ENCODE results near the gene ZNF670.

The ZNF670 gene

DNA sequence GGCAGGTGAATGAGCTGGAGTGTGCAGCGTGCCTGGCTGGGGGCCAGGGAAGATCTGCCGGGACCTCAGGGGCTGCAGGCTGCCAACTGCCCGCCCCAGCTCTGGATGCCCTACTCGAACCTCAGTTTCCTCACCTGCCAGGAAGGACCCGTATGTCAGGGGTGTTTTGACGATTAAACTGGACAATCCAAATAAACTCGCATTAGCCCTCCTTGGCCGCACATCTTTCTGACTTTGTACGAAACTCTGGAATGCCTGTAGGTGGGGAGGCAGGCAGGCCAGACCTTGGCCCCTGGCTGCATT, 33.8 kb upstream of the ZNF670 start:
- FAIRE-seq (no peak), DNase-seq (ENCODE audit: insufficient read length, low spot score) (no peak)
- no peak for TF ChIP-seq POLR2A (IDR thresholded peaks at IDR 0.05; ENCODE audit: low read depth, low read length)

DNA sequence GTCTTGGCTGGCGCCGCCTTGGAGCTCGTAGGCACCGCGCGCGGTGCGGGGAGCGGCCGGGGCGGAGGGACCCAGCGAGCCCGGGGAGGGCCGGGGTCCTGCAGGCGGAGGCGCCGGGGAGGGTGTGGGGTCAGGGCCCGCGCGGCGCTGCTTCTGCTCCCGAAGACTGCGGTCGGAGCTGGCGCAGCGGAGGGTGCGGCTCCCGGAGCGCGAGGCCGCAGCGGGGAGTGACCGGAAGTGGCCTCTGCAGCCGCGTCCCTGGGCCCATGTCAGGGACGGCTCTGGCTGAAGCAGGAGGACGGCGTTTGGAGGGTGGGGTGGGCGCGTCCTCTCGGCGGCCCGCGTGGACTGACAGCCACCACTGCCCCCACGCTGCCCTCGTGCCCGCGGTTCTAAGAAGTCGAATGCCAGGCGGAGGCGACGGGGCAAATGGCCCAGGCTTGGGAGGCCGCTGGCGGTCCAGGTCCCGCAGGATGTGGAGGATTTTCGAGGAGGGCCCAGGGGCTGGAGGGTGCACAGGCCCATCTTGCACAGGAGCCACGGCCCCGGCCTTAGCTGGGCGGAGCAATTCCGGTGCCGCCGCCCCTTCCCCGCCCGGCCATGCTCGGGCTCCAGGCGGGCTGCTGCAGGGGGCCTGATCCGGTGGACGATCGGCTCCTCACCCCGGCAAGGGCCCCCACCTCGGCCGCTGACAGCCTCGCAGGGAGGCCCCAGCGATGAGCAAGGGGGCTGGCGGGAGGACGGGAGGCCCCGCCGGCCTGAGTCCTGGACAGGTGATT, 33.3 kb upstream of the ZNF670 start:
- no peak for FAIRE-seq
- DNase-seq (ENCODE audit: insufficient read length, low spot score): peak; percentile 72
- TF ChIP-seq POLR2A (IDR thresholded peaks at IDR 0.05; ENCODE audit: low read depth, low read length): peak; percentile 74

DNA sequence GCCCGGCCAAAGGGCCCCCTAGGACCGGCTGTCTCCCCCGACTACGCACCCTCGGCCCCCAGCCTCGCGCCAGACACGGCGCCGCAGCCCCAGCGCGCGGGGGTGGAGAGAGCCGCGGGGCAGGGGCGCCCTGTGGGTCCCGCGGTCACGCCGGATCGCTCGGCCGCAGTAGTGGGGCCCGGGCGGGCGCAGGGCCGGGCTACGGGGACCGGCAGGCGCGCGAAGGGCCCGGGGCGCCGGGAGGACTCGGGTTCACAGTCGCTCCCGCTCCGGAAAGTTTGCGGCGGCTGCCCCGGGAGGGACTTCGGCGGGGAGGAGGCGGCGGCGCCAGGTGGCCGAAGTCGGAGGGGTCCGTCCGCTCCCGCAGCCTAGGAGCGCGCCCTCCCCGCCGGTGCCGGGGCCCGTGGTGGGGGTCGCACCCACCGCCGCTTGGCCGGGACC, 32.7 kb upstream of the ZNF670 start:
- no peak for FAIRE-seq
- no peak for TF ChIP-seq POLR2A (IDR thresholded peaks at IDR 0.05; ENCODE audit: low read depth, low read length)
- peak; percentile 38 for DNase-seq (ENCODE audit: insufficient read length, low spot score)

DNA sequence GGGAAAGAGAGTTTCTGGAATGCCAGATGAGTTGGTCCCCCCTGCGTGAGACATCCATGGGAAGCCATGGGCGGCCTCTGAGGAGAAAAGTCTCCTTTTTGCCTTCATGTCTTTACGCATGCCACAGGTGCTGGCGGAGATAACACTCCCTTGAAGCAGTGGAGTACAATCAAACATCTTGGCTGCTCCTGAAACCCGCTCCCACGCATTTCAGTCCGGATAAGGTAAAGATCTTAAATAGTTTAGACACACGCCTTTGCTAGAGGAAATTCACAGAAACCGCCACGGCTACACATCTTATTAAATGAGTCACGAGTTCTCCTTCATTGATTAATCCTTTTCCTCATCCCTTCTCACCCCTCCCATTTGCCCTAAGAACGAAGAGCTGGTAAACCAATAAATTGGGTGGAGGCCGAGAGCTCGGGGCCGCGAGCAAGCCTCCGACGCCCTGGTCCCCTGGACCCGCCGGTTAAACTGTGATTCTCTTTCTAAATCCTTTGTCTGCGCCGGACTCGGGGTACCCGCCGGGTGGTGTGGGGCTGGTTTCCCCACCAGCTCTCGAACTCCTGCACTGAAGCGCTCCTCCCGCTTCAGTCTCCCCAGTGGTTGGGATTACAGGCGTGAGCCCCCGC, 32.1 kb upstream of the ZNF670 start:
- FAIRE-seq (no peak), DNase-seq (ENCODE audit: insufficient read length, low spot score) (no peak)
- no peak for TF ChIP-seq POLR2A (IDR thresholded peaks at IDR 0.05; ENCODE audit: low read depth, low read length)

DNA sequence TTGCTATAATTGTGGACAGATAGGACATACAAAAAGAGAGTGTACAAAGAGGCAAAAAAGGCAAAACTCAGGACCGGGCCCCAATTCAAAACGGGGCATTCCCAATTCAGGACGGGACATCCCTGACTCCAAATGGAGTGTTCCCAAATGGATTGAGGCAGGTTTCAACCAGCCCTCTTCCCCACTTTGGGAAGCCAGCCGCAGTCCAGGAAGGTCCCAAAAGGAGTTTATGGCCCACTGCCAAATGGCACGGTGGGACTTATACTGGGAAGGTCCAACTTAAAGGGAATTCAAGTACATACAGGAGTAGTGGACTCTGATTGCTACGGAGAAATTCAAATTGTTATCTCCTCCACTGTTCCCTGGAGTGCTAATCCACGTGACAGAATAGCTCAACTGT, 29.1 kb upstream of the ZNF670 start:
- FAIRE-seq (no peak), DNase-seq (ENCODE audit: insufficient read length, low spot score) (no peak)
- no peak for TF ChIP-seq POLR2A (IDR thresholded peaks at IDR 0.05; ENCODE audit: low read depth, low read length)

DNA sequence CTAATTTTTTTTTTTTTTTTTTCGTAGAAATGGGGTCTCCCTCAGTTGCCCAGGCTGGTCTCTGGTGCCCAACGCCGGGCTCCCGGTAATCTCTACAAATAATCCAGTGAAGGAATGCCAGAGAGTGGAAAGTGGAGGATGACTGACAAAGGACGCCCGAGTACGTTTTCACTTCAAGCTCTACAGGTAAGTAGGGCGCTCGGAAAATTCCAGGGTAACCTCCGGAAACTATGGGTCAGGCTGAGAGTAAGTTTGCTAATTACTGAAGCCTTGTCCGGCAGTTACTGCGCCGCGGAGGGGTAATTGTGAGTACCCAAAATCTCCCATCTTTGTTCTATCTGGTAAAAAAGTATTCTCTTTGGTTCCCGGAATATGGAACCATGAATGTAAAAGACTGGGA, 27.4 kb upstream of the ZNF670 start:
- no peak for TF ChIP-seq POLR2A (IDR thresholded peaks at IDR 0.05; ENCODE audit: low read depth, low read length)
- FAIRE-seq (no peak), DNase-seq (ENCODE audit: insufficient read length, low spot score) (no peak)

DNA sequence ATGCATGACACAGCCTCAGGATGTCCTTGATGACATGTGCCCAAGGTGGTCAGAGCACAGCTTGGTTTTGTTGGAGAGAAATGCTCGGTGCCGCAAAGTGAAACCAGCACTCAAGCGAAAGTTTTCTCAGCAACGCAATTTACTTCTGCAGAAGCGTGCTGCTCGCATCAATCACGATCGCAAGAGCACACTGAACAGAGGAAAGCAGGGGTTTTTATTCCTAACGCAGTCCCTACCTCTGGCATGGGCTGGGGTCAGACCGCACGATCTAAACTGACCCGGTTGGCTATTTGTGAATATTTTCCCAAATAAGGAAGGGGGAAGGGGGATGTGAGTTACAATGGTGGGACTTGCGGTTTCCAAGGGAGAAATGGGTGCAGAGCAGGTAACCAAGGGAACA, 26.4 kb upstream of the ZNF670 start:
- TF ChIP-seq POLR2A (IDR thresholded peaks at IDR 0.05; ENCODE audit: low read depth, low read length): no peak
- DNase-seq (ENCODE audit: insufficient read length, low spot score) (no peak), FAIRE-seq (no peak)

DNA sequence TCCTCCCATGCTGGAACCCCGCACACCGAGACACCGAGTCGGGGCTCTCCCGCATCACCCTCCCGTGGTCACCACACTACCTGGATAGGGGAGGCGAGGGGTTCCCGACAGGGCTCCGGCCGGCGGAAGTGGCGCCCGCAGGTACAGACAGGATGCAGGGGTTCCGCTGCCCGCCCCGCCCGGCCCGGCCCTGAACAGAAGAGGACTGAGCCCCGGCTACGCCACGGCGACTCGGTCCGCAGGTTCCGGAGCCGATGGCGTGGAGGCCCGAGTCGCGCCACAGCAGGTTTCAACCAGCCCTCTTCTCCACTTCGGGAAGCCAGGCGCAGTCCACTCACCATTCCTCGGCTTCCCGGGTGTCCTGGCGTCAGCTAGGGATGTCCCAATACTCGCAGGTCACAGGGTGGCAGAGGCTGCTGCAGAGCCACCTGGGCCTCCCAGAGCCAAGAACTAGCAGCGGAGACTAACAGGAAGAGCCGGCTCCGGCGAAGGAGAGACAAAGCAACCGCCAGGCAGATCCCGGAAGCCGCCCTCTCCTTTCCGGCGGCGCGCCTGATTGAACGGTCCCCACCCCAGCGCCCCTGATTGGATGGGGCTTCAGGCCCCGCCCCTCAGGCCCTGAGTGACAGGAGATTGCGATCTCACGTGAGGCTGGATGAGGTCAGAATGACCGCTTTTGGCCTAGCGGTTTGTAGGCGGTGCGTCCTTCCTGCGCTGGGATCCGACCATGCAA, 25.4 kb upstream of the ZNF670 start, which contains the start of gene ZNF669:
ZNF669 (minus strand) TSS at position 498 of the 733 bp plus-strand sequence; CDS start at position 341, 157 bp downstream.
- no peak for FAIRE-seq
- TF ChIP-seq POLR2A (IDR thresholded peaks at IDR 0.05; ENCODE audit: low read depth, low read length): peak; percentile 90
- peak; percentile 65 for DNase-seq (ENCODE audit: insufficient read length, low spot score)

DNA sequence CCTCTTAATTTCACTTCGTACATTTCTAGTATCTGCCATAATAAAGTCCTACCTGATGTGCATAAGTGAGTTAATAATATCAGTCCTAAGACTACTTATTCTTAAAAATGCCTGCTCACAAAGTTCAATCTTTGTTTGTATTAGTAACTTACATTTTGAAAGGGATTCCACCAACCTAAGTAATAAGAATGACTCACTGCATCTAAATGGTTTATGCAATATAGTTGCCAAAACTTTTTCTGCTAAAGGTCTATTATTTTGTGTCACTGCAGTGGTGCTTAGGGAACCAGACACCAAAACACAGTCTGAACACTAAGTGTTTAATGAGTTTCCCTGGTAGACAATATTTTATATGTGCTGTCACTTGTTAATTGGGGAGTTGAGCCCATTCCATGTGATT, 23.8 kb upstream of the ZNF670 start:
- TF ChIP-seq POLR2A (IDR thresholded peaks at IDR 0.05; ENCODE audit: low read depth, low read length): no peak
- FAIRE-seq: no peak

DNA sequence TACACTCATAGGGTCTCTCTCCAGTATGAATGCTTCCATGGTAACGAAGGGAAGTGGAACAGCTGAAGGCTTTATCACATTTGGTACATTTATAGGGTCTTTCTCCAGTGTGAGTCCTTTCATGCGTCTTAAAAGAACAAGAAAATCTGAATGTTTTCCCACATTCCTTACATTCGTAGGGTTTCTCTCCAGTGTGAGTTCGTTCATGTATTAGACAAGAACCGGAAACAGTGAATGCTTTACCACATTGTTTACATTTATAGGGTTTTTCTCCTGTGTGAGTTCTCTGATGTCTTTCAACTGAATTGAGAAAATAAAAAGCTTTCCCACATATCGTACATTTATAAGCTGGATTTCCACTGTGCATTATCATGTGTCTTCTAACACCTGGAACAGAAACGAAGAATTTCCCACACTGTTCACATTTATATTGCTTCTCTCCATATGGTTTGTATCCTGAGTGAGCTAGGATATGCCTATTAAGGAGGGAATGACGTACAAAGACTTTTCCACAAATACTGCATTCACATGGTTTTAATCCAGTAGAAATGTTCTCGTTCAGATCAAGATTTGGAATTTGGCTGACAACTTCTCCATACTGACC, 22.2 kb upstream of the ZNF670 start:
- no peak for DNase-seq (ENCODE audit: insufficient read length, low spot score)
- TF ChIP-seq POLR2A (IDR thresholded peaks at IDR 0.05; ENCODE audit: low read depth, low read length): no peak
- no peak for FAIRE-seq

More for the DNA sequence above, 23.8 kb upstream of the ZNF670 start:
- DNase-seq (ENCODE audit: insufficient read length, low spot score): no peak

DNA sequence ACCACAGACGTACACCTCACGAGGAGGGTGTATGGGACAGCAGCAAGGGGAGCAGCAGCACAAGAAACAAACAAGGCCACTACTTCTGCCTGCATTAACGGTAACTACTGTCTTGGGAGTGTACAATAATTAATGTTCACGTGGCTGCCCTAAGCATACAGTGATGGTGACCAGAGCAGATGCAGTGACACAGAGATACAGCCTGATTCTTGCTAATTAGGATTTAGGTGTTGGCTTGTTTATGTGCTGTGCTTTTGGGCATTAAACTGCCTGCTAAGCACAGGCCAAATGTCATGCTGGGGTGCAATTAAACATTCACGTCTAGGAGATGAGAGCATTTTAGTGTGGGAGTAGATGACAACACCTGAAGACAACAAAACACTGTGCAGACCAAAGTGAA, 18.3 kb upstream of the ZNF670 start:
- FAIRE-seq (no peak), DNase-seq (ENCODE audit: insufficient read length, low spot score) (no peak)
- TF ChIP-seq POLR2A (IDR thresholded peaks at IDR 0.05; ENCODE audit: low read depth, low read length): no peak

DNA sequence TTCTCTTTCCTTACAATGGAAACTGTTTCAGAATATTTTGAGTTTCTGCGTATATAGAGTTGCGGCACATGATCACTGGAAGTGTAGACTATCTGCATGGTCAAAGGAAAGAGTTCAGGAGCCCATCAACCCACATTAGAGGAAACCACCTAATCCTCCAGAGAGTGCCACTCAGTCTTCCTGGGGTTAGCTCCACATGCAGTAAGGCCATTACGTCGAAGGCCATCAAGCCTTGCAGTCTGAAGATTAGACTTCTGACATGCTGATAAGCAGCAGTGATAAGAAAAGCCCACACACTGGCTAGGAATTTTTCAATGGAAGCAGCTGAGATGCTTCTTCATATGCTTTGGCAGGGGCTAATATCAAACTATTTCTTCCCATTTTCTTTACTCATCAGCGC, 17.9 kb upstream of the ZNF670 start:
- no peak for FAIRE-seq
- no peak for TF ChIP-seq POLR2A (IDR thresholded peaks at IDR 0.05; ENCODE audit: low read depth, low read length)
- DNase-seq (ENCODE audit: insufficient read length, low spot score): no peak

DNA sequence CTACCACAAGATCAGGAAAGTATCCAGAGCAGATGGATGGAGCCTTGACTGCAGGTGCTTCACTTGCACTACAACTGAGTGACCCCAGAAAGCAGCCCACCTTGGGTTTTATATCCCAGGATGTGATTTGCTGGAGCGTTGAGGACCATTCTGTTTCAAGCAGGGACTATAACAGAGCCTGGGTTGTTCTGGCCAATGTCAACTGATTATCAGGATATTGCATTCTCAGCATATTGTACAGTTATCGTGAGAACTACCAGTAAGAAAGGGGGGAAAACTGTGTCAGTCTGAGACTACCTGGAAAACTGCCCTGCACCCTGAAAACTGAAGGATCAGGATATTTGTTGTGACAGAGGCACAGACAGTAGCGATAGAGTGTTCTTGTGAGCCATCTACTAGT, 17.5 kb upstream of the ZNF670 start:
- DNase-seq (ENCODE audit: insufficient read length, low spot score): no peak
- FAIRE-seq: no peak
- no peak for TF ChIP-seq POLR2A (IDR thresholded peaks at IDR 0.05; ENCODE audit: low read depth, low read length)

DNA sequence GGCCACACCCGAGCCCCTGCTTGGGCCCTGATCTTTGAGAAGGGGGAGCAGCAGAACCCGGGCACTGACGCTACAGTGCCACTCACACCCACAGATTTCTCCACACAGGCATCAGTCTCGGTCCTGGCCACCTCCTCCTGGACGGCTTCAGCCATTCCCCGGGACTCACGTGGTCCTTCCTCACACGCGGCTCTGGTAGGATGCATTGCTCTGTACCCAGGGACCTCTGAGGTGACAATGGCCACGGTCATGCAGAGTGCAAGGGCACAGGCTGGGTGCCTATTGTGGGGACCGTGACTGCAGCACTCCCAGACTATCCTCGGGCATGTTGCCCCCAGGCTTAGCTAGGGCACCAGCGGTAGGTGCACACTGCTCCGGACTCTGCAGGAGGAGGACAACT, 11.8 kb upstream of the ZNF670 start:
- FAIRE-seq (no peak), DNase-seq (ENCODE audit: insufficient read length, low spot score) (no peak)
- no peak for TF ChIP-seq POLR2A (IDR thresholded peaks at IDR 0.05; ENCODE audit: low read depth, low read length)

All from H54 (cell line).